ENCODE data around the gene MRTFA.

Gene MRTFA

GRCh38 chr22:40416267-40416570 is 220.3 kb downstream of the MRTFA start:
- in situ Hi-C loops (cut with MboI; ENCODE audit: low sequenced_read_pairs): no loop called here

DNA sequence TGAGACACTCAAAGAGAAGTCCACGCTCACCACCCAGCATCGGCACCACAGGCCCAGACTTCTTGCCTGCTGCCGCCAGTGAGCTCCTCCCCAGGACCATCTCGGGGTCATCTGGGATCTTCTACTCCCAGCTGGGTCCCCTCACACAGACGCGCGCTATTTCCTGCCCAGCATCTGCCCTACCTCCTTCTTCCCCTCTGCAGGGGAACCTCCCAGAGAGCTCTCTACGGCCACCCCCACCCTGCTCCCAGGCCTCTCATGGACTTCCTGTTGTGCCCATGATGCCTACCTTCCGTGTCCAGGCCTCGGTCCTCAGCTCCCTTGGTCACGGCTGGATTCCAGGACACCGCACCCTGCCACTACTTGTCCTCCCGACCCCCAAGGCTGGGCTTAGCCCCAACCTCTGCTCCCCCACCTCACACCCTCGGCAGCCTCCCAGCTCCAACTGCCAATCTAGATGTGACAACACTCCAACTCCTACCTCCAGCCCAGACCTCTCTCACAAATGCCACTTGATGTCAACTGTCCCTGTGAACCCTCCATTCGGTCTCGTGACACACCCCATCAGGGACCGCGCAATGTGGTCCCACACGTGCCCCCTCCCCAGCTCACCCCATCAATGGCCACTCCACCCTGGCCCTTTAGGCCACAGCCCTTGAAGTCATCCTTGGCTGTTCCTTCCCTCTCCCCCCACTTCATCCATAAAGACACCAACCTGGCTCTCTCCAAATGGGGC is 220.8 kb downstream of the MRTFA start:
- in situ Hi-C loops (cut with MboI; ENCODE audit: low sequenced_read_pairs): no loop called here

DNA sequence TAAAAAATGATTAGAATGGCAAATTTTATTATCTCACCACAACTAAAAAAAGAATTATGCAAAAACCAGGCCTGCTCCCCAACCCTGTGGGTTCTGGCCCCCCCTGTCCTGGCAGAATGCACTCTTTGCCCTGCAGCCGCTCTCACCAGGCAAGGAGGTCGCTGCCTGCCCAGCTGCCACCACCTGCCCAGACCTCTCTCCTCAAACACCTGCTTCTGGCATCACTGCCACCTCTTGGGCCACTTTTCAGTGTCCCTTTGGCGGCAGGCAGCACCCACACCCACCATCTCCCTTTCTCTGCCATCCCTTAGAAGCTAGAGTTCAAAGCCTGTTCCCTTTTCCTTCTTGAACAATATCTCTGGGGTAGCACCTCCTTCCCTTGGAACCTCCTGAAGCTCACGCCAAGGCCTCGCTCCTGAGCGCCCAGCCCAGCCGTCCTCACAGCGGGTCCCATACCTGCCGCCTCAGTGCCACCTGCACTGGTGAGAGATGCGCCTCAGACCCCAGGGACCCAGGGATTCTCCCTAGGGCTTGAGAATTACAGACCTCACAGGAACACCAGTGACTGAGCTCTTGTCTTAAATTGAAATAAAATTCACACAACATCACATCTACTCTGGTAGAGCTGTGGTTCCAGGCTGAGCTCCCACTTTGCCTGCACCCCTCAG is 221.5 kb downstream of the MRTFA start:
- in situ Hi-C loops (cut with MboI; ENCODE audit: low sequenced_read_pairs): no loop called here

DNA sequence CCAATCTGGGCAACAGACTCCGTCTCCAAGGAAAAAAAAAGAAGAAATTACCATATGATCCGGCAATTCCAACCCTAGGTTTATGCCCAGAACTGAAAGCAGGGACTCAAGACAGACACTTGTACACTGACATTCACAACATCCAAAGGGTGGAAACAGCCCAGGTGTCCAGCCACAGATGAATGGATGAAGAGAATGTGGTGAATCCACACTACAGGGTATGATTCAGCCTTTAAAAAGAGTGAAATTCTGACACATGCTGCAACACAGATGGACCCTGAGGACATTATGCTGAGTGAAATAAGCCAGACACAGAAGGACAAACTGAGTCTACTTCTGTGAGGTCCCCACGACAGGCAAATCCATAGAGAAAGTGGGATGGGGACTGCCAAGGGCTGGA is 222.2 kb downstream of the MRTFA start:
- in situ Hi-C loops (cut with MboI; ENCODE audit: low sequenced_read_pairs): no loop called here

DNA sequence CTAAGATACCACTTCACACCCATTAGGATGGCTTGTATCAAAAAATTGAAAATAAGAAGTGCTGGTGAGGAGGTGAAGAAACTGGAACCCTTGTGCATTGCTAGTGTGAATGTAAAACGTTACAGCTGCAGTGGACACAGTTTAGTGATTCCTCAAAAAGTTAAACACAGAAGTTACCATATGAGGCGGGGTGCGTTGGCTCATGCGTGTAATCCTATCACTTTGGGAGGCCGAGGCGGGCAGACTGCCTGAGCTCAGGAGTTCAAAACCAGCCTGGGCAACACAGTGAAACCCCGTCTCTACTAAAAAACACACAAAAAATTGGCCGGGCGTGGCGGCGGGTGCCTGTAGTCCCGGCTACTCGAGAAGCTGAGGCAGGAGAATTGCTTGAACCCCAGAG is 222.6 kb downstream of the MRTFA start:
- in situ Hi-C loops (cut with MboI; ENCODE audit: low sequenced_read_pairs): no loop called here

DNA sequence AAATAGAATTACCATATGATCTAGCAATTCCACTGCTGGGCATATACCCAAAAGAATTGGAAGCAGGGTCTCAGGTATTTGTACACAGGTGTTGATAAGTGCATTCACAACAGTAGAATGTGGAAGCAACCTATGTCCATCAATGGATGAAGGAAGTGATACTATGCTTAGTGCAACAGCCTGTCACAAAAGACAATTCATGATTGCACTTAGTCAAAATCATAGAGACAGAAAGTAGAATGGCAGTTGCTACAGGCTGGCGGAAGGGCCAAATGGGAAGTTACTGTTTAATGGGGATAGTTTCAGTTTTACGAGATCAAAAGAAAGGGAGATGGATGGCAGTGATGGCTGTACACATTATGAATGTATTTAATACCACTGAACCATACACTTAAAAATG is 224.1 kb downstream of the MRTFA start:
- in situ Hi-C loops (cut with MboI; ENCODE audit: low sequenced_read_pairs): no loop called here

DNA sequence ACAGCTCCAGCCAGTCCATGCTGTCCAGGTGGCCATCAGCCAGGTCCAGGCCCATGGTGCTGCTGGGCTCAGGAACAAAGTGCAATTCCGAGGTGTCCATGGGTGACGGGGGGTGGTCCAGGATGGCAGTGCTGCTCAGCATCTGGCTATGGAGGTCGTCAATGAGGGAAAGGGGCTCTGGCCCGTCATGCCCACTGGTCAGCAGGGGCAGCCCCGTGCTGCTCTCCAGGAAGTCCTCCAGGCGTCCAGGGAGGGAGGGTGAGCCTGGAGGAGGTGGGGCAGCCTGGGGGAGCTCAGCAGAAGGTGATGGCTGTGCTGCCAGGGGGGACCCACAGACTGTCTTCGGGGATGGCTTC is 225.0 kb downstream of the MRTFA start:
- in situ Hi-C loops (cut with MboI; ENCODE audit: low sequenced_read_pairs): no loop called here

DNA sequence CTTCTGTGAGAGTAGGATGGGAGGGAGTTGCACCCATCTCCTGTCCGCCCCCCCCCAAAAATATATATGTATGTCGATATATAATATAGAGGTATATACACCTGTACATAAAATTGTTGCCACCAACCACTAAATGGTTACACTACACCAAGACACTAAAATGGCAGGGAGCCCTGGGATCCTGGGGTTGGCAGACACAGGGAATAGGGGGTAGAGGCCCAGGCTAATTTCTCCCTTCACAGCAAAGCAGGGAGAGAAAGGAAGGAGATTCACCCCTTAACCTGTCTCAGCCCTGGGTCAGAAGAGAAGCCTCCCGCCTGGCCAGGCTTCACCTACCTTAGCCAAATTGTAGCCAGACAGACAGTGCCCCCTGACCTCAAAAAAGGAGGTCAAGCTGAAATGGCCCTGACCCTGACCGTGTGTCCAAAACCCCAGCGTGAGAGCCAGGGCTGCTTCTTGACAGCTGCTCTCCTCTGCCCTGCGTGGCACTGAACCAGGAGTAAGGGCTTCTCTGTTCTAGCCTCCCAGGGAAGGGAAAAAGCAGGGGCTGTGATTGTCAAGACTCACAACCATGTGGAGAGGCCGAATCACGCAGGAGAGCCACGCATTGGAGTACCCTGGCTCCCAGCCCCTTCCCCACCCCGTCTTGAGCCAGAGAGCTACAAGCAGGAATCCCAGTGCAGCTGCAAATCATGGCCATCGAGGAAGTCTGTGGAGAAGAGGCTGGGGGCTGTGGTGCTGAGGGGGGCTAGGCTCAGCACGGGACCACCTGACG is 225.6 kb downstream of the MRTFA start:
- in situ Hi-C loops (cut with MboI; ENCODE audit: low sequenced_read_pairs): no loop called here

DNA sequence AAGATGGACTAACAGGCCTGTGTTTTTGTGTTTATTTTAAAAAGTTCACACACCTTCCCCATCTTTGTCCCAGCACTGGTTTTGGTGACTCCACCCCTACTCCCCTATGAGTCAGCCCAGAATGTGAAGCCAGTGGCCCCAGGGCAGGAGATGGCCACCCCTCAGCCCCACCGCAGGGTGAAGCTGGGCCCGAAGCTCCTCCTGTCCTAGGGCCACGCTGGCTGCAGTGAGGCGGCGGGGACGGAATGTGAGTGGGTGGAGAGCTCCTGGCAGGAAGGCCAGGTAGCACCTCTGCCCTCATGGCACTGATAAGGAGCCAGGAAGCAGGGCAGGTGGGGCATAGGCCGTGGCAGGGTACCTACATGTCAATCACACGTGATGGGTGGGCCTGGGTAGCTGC is 226.2 kb downstream of the MRTFA start:
- in situ Hi-C loops (cut with MboI; ENCODE audit: low sequenced_read_pairs): no loop called here

GRCh38 chr22:40409613-40410113 is 226.9 kb downstream of the MRTFA start:
- in situ Hi-C loops (cut with MboI; ENCODE audit: low sequenced_read_pairs): no loop called here

DNA sequence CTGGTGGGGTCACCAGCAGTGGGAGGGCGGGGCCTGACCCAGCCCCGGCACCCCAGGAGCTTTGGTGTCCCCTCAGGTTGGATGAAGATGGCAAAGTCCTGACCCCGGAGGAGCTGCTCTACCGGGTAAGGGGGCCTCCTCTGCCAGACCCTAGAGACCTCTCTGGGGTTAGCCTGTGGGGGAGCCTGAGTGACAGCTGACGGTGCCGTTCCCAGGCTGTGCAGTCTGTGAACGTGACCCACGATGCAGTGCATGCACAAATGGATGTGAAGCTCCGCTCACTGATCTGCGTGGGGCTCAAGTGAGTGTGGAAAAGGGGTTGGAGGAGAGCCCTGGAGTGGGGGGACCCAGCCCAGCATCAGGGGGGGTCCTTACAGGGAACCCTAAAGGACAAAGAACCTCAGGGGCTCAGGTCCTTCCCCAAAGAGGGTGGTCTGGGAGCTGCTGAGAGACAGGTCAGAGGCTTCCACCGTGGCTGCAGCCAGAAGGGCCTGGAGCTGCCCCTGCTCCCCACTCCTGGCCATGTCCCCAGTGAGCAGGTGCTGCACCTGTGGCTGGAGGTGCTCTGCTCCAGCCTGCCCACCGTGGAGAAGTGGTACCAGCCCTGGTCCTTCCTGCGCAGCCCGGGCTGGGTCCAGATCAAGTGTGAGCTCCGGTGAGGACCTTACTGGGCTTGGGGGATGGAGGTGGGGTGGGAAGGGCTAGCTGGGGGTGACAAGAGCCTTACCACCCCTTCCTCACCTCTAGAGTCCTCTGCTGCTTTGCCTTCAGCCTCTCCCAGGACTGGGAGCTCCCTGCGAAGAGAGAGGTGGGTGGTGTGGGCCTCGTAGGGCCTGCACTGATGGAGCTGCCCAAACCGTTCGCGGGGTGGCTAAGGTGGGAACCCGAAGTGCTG is 227.6 kb downstream of the MRTFA start:
- in situ Hi-C loops (cut with MboI; ENCODE audit: low sequenced_read_pairs): no loop called here

DNA sequence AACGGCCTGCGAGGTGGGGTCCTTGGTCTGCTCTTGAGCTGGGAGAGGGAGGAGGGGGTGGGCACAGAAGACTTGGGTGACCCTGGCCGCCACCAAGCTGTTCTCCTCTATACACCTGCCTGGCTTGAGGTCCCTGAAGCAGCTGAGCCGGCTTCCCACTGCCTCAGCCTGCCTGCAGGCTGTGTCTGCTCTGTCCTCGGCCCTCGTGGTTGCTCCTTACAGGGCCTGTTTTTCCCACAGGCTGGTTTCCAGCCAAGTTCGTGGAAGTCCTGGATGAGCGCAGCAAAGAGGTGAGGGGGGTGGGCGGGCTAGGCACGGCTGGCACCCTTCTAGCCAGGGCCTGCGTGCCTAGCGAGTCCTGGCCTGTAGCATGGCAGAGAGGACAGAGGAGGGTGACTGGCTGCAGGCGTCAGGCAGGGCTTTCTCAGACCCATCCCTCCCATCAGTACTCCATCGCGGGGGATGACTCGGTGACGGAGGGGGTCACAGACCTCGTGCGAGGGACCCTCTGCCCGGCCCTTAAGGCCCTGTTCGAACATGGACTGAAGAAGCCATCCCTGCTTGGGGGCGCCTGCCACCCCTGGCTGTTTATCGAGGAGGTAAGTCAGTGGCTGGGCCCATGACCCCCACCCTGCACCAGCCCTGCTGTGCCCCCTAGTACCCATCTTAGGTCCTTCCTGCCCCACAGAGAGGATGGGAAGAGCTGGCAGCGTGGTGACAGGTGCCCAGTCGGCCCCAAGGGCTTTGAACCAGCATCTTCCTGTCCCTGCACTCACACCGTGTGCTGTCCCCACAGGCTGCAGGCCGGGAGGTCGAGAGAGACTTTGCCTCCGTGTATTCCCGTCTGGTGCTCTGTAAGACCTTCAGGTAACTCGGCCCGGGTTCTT is 228.4 kb downstream of the MRTFA start:
- in situ Hi-C loops (cut with MboI; ENCODE audit: low sequenced_read_pairs): no loop called here

DNA sequence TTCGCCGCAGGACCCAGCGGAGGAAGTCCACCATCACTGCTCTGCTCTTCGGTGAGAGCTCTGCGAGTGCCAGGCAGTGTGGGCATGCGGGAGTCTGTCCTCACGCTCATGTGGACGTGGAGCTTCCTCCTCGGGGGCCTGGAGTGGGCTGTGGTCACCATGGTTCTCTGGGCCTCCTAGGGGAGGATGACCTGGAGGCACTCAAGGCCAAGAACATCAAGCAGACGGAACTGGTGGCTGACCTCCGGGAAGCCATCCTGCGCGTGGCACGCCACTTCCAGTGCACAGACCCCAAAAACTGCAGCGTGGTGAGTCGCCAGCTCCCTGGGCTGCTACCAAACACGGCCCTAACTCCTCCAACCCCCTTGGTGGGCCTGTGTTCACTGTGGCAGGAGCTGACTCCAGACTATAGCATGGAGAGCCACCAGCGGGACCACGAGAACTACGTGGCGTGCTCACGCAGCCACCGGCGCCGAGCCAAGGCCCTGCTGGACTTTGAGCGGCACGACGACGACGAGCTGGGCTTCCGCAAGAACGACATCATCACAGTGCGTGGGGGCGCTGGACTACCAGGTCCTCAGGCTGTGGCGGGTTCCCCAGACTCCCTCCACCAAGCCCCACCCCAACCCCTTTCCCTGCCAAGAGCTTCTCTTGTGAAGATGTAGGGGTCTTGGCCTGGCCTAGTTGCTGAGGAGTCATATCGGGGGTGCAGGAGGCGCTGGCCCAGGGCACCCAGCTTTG is 229.3 kb downstream of the MRTFA start:
- in situ Hi-C loops (cut with MboI; ENCODE audit: low sequenced_read_pairs): no loop called here

GRCh38 chr22:40406063-40406890 is 230.2 kb downstream of the MRTFA start:
- in situ Hi-C loops (cut with MboI; ENCODE audit: low sequenced_read_pairs): no loop called here

- in situ Hi-C loops (cut with MboI; ENCODE audit: low sequenced_read_pairs): no loop called here
These were observed 231.1 kb downstream of the MRTFA start for GRCh38 chr22:40405178-40406062.

- in situ Hi-C loops (cut with MboI; ENCODE audit: low sequenced_read_pairs): no loop called here
These were observed 232.0 kb downstream of the MRTFA start for GRCh38 chr22:40404251-40405177.

Measured in HL-60/S4 treated with phorbol 12-myristate 13-acetate at 8.2 ng/mL for 4 days and 3 days (cell line).